Suprapubic skin (tissue), 4 donors: ENCODE data around the gene TSGA10.

ENCODE experiments used
- CTCF ChIP-seq, 2 donors: fragments of 200-600 bp in 1 of 2; fragments of 450-650 bp in 1 of 2; sonication (generic) in 1 of 2; IDR thresholded peaks; one replicate each; pipeline ENCODE4 v1.5.1; 2016 to 2019; ENCODE audit warnings: antibody characterized with exemption in 2 of 2, mild to moderate bottlenecking in 1 of 2, moderate library complexity in 1 of 2
- POLR2A ChIP-seq, 2 donors: fragments of 450-650 bp; IDR thresholded peaks; one replicate each; pipeline ENCODE4 v1.6.1; 2017; ENCODE audit warnings: antibody characterized with exemption in 2 of 2, mild to moderate bottlenecking in 2 of 2, moderate library complexity in 2 of 2
- POLR2AphosphoS5 ChIP-seq, 3 donors: sonication (generic); formaldehyde crosslinking; IDR thresholded peaks; one replicate each; pipeline ENCODE4 v1.6.1; 2017; ENCODE audit warnings: antibody characterized with exemption in 3 of 3

- TF ChIP-seq POLR2A (IDR thresholded peaks at IDR 0.05) (no peak), CTCF (IDR thresholded peaks at IDR 0.05) (no peak), POLR2AphosphoS5 (IDR thresholded peaks at IDR 0.05) (no peak)
Observed at GRCh38 chr2:99127981-99128380, 26.8 kb downstream of the TSGA10 start.
